NB4 (cell line): ENCODE measurements around the gene IRF2BP1.
"Not testable (repeated sequence)": the region's sequence is repeated elsewhere in the genome, so short reads cannot be mapped to it uniquely, and the experiment has no call there.

Experiments used
- DNase-seq: peaks from one replicate; pipeline ENCODE4 v3.0.0; 2010; ENCODE audit warnings: low read depth
- H3K4me3 ChIP-seq: one replicate; pipeline ENCODE4 v1.5.1; 2011; ENCODE audit warnings: mild to moderate bottlenecking, low read depth, low read length, moderate library complexity
- CTCF ChIP-seq: IDR thresholded peaks from one replicate; pipeline ENCODE4 v1.5.1; 2012; ENCODE audit warnings: low read depth, low read length
- MAX ChIP-seq: IDR thresholded peaks from 2 replicates; pipeline ENCODE4 v1.6.1; 2011; ENCODE audit warnings: low read depth, low read length
- MYC ChIP-seq: IDR thresholded peaks from 2 replicates; pipeline ENCODE4 v1.6.1; 2011; ENCODE audit warnings: low read depth, low read length
- POLR2A ChIP-seq: IDR thresholded peaks from 2 replicates; pipeline ENCODE4 v1.6.1; 2011; ENCODE audit warnings: mild to moderate bottlenecking; ENCODE audit not compliant: insufficient read length; ENCODE audit errors: extremely low read depth

Gene IRF2BP1

GRCh38 chr19:45899919-45900589 lies 14.1 kb upstream of the IRF2BP1 start:
- no peak for DNase-seq
- H3K4me3 ChIP-seq, result peak overlapping the region; percentile 51
- TF ChIP-seq POLR2A, result no peak
- TF ChIP-seq MAX, result no peak
- TF ChIP-seq CTCF, result no peak
- TF ChIP-seq MYC, result no peak

- TF ChIP-seq POLR2A (no peak), MYC (no peak), CTCF (no peak), MAX (no peak)
- H3K4me3 ChIP-seq, result no peak overlapping the region
- no peak for DNase-seq
Observed at GRCh38 chr19:45899253-45899652, 13.3 kb upstream of the IRF2BP1 start.

GRCh38 chr19:45897261-45897812 lies 11.4 kb upstream of the IRF2BP1 start:
- TF ChIP-seq POLR2A (no peak), MYC (no peak), CTCF (no peak), MAX (no peak)
- no peak overlapping the region for H3K4me3 ChIP-seq
- DNase-seq, result peak; percentile 3

GRCh38 chr19:45895983-45896599 lies 10.2 kb upstream of the IRF2BP1 start:
- peak; percentile 5 for DNase-seq
- not testable (repeated sequence) for H3K4me3 ChIP-seq

- no peak for DNase-seq
- no peak overlapping the region for H3K4me3 ChIP-seq
- TF ChIP-seq MYC, result no peak
- no peak for TF ChIP-seq POLR2A
- TF ChIP-seq CTCF, result no peak
- TF ChIP-seq MAX, result no peak
Observed at GRCh38 chr19:45895519-45895972, 9.6 kb upstream of the IRF2BP1 start.

- H3K4me3 ChIP-seq, result no peak overlapping the region
- DNase-seq, result no peak
- TF ChIP-seq MYC, result no peak
- no peak for TF ChIP-seq POLR2A
- TF ChIP-seq CTCF, result no peak
- no peak for TF ChIP-seq MAX
Observed at GRCh38 chr19:45890877-45891276, 4.9 kb upstream of the IRF2BP1 start.
